Measurements from ENCODE around the gene ZBTB4.

GRCh38 chr17:7490144-7490543 lies 10.7 kb upstream of the ZBTB4 start:
- no peak for TF ChIP-seq POLR2A (IDR thresholded peaks at IDR 0.05)
- TF ChIP-seq CTCF (IDR thresholded peaks at IDR 0.05), result no peak
